ENCODE results near the gene COMT. TPM values are rescaled to one million over a fixed set of nuclear protein-coding genes. Genes with fewer than 3 reads are reported as not detected.

COMT gene
- total and polyA plus RNA-seq, 5 experiments from 2014 or later: 40.7 to 97.2 (median 92.1) TPM

GRCh38 chr22:19955241-19956128, 13.9 kb downstream of the COMT start:
- Mint-ChIP-seq H3K9me3 (no peaks in the 10 kb centered on the region), H3K27ac (peak overlapping the region in 9 of 10 donors; percentile 38 to 91 (median 51)), H3K27me3 (no peaks in the 10 kb centered on the region), H3K4me3 (peak overlapping the region in 4 of 10 donors; percentile 4 to 71 (median 32)), H3K36me3 (peaks cover 0 to 10% (median 2%) of the 10 kb centered on the region in 3 donors), H3K4me1 (peaks cover 11 to 21% (median 15%) of the 10 kb centered on the region in 4 donors)
- ATAC-seq (peak; percentile 33 to 51), DNase-seq (peak in 3 of 10 donors; percentile 7 to 26 (median 22))
- POLR2A ChIA-PET: no interaction called here

- DNase-seq (peak in 1 of 10 donors; percentile 24), ATAC-seq (no peak)
- POLR2A ChIA-PET: interaction anchor here (0.7 kb wide), 1 partner anchor 70 kb away, joined by 3 read pairs; no protein-coding TSS in a partner anchor
- no peaks in the 10 kb centered on the region for H3K27me3 Mint-ChIP-seq
- peaks cover 11 to 19% (median 15%) of the 10 kb centered on the region in 4 donors for H3K4me1 Mint-ChIP-seq
- H3K36me3 Mint-ChIP-seq: no peaks in the 10 kb centered on the region
- peak overlapping the region in 1 of 10 donors; percentile 20 for H3K27ac Mint-ChIP-seq
- H3K9me3 Mint-ChIP-seq: no peaks in the 10 kb centered on the region
- H3K4me3 Mint-ChIP-seq: no peak overlapping the region
These were observed 15.9 kb downstream of the COMT start for GRCh38 chr22:19957445-19957844.

- DNase-seq (peak in 1 of 10 donors; percentile 40), ATAC-seq (no peak)
- Mint-ChIP-seq H3K27ac (no peak overlapping the region), H3K27me3 (no peaks in the 10 kb centered on the region), H3K9me3 (no peaks in the 10 kb centered on the region), H3K4me1 (peaks cover 11 to 24% (median 16%) of the 10 kb centered on the region in 4 donors), H3K4me3 (no peak overlapping the region), H3K36me3 (no peaks in the 10 kb centered on the region)
- POLR2A ChIA-PET: interaction anchor here (0.6 to 1.3 kb wide), 3 partner anchors 11 to 495 kb away, joined by 3 to 4 read pairs (median 3); no protein-coding TSS in a partner anchor
These were observed 16.8 kb downstream of the COMT start for GRCh38 chr22:19958083-19959042.

GRCh38 chr22:19959043-19959586, 17.5 kb downstream of the COMT start:
- peaks cover 7 to 19% (median 11%) of the 10 kb centered on the region in 4 donors for H3K4me1 Mint-ChIP-seq
- POLR2A ChIA-PET: interaction anchor here (0.6 to 1.3 kb wide), 3 partner anchors 10 to 495 kb away, joined by 3 to 4 read pairs (median 3); no protein-coding TSS in a partner anchor
- DNase-seq: no peak
- ATAC-seq: no peak
- H3K36me3 Mint-ChIP-seq: no peaks in the 10 kb centered on the region
- H3K9me3 Mint-ChIP-seq: no peaks in the 10 kb centered on the region
- H3K27me3 Mint-ChIP-seq: no peaks in the 10 kb centered on the region
- no peak overlapping the region for H3K27ac Mint-ChIP-seq
- no peak overlapping the region for H3K4me3 Mint-ChIP-seq

GRCh38 chr22:19959587-19960490, 18.3 kb downstream of the COMT start:
- H3K9me3 Mint-ChIP-seq: no peaks in the 10 kb centered on the region
- H3K27me3 Mint-ChIP-seq: no peaks in the 10 kb centered on the region
- ATAC-seq: no peak
- peaks cover 7 to 12% (median 10%) of the 10 kb centered on the region in 4 donors for H3K4me1 Mint-ChIP-seq
- no peak for DNase-seq
- POLR2A ChIA-PET: interaction anchor here (1.3 kb wide), 1 partner anchor 9 kb away, joined by 4 read pairs; no protein-coding TSS in a partner anchor
- no peak overlapping the region for H3K4me3 Mint-ChIP-seq
- no peak overlapping the region for H3K27ac Mint-ChIP-seq
- no peaks in the 10 kb centered on the region for H3K36me3 Mint-ChIP-seq

- Mint-ChIP-seq H3K27ac (no peak overlapping the region), H3K4me1 (peaks cover 3 to 8% (median 6%) of the 10 kb centered on the region in 4 donors), H3K36me3 (no peaks in the 10 kb centered on the region), H3K9me3 (no peaks in the 10 kb centered on the region), H3K4me3 (peak overlapping the region in 1 of 10 donors; percentile 58), H3K27me3 (no peaks in the 10 kb centered on the region)
- ATAC-seq: no peak
- no peak for DNase-seq
- POLR2A ChIA-PET: no interaction called here
These were observed 19.1 kb downstream of the COMT start for GRCh38 chr22:19960491-19961200.

- H3K9me3 Mint-ChIP-seq: no peaks in the 10 kb centered on the region
- ATAC-seq: no peak
- H3K27me3 Mint-ChIP-seq: no peaks in the 10 kb centered on the region
- no peak overlapping the region for H3K4me3 Mint-ChIP-seq
- peaks cover 0 to 7% (median 4%) of the 10 kb centered on the region in 4 donors for H3K4me1 Mint-ChIP-seq
- H3K27ac Mint-ChIP-seq: no peak overlapping the region
- peaks cover 0 to 2% (median 0%) of the 10 kb centered on the region in 3 donors for H3K36me3 Mint-ChIP-seq
- POLR2A ChIA-PET: no interaction called here
- no peak for DNase-seq
These were observed 19.6 kb downstream of the COMT start for GRCh38 chr22:19961201-19961580.

- Mint-ChIP-seq H3K9me3 (no peaks in the 10 kb centered on the region), H3K27me3 (no peaks in the 10 kb centered on the region), H3K4me1 (peaks cover 0 to 7% (median 4%) of the 10 kb centered on the region in 4 donors), H3K36me3 (peaks cover 0 to 2% (median 0%) of the 10 kb centered on the region in 3 donors), H3K4me3 (no peak overlapping the region), H3K27ac (no peak overlapping the region)
- DNase-seq: no peak
- ATAC-seq: no peak
- POLR2A ChIA-PET: no interaction called here
These were observed 20.3 kb downstream of the COMT start for GRCh38 chr22:19961868-19962245.

- Mint-ChIP-seq H3K27ac (peak overlapping the region in 2 of 10 donors; percentile 65 to 71), H3K36me3 (peaks cover 0 to 6% (median 0%) of the 10 kb centered on the region in 3 donors), H3K4me3 (no peak overlapping the region), H3K9me3 (no peaks in the 10 kb centered on the region), H3K4me1 (peaks cover 0 to 8% (median 4%) of the 10 kb centered on the region in 4 donors), H3K27me3 (no peaks in the 10 kb centered on the region)
- peak in 7 of 10 donors; percentile 33 to 76 (median 40) for DNase-seq
- ATAC-seq: peak; percentile 72 to 89
- POLR2A ChIA-PET: no interaction called here
These were observed 20.8 kb downstream of the COMT start for GRCh38 chr22:19962246-19962908.

GRCh38 chr22:19962909-19963806, 21.6 kb downstream of the COMT start:
- Mint-ChIP-seq H3K36me3 (peaks cover 0 to 13% (median 0%) of the 10 kb centered on the region in 3 donors), H3K9me3 (no peaks in the 10 kb centered on the region), H3K27ac (no peak overlapping the region), H3K4me1 (peaks cover 0 to 8% (median 4%) of the 10 kb centered on the region in 4 donors), H3K27me3 (no peaks in the 10 kb centered on the region), H3K4me3 (no peak overlapping the region)
- POLR2A ChIA-PET: no interaction called here
- ATAC-seq (no peak), DNase-seq (no peak)

Measured in naive thymus-derived CD8-positive, alpha-beta T cell (primary cell).